Transverse colon (tissue), 3 donors: Measurements from ENCODE around the gene SLC19A3.

Experiments
- POLR2A ChIP-seq: fragments of 450-650 bp; IDR thresholded peaks from one replicate; pipeline ENCODE4 v1.6.1; 2016; ENCODE audit warnings: antibody characterized with exemption, mild to moderate bottlenecking, moderate library complexity
- POLR2AphosphoS5 ChIP-seq, 3 donors: sonication (generic); formaldehyde crosslinking; IDR thresholded peaks; one replicate each; pipeline ENCODE4 v1.6.1; 2016; ENCODE audit warnings: antibody characterized with exemption in 3 of 3

GRCh38 chr2:227710986-227711385 lies 6.8 kb downstream of the SLC19A3 start:
- TF ChIP-seq POLR2A (no peak), POLR2AphosphoS5 (IDR thresholded peaks at IDR 0.05) (no peak)
